ENCODE measurements around the gene ADAM15. TPM values are rescaled to one million over a fixed set of nuclear protein-coding genes. Genes with fewer than 3 reads are reported as not detected.

ADAM15 gene
- total RNA-seq, 4 donors from 2014 or later = 58.6 to 270 (median 153) TPM

DNA sequence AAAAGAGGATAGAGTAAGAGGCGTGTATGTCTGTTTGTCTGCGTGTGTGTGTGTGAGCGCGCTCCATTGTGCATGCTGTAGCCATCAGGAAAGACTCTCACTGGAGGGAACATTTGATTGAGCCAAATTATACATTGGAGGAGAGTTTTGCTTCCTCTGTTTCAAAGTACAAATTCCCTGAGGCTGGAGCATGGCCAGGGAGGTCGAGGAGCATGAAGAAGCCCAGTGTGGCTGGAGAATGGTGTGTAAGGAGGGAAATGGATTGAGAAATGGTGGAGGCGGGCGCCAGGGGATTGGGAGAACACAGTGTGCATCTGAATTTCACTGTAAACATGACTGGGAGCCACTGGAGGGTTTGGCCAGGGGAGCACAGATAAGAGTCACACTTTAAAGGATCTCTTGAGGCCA, 54.5 kb downstream of the ADAM15 start:
- H3K27ac ChIP-seq = no peak overlapping the region
- no peak for DNase-seq
- H3K4me3 ChIP-seq = no peak overlapping the region
- H3K4me1 ChIP-seq = no peaks in the 10 kb centered on the region
- no peaks in the 10 kb centered on the region for H3K27me3 ChIP-seq
- no peaks in the 10 kb centered on the region for H3K9me3 ChIP-seq
- intact Hi-C loops (cut with DNase I; ENCODE audit: low total_unique reads) = no loop called here
- no peaks in the 10 kb centered on the region for H3K36me3 ChIP-seq
- TF ChIP-seq CTCF (IDR thresholded peaks at IDR 0.05) (no peak), POLR2A (IDR thresholded peaks at IDR 0.05) (no peak)

DNA sequence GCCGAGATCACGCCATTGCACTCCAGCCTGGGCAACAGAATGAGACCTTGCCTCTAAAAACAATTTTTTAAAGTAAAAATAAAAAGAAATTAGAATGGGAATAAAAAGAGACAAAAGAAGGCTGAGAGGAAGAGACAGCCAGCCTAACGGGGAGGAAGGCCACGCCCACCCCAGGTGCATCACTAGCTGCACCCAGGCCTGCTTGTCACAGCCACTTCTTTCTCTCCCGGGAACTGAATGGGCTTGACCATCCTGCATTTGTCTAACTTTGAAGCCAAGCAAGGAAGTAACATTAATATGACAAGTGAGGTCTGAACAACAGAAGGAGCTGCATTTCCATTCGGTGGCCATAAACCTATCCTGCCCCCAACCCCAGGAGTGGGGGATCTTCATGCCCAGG, 55.7 kb downstream of the ADAM15 start:
- no peaks in the 10 kb centered on the region for H3K9me3 ChIP-seq
- H3K4me1 ChIP-seq = no peaks in the 10 kb centered on the region
- no peak overlapping the region for H3K27ac ChIP-seq
- no peak for DNase-seq
- TF ChIP-seq CTCF (IDR thresholded peaks at IDR 0.05) (no peak), POLR2A (IDR thresholded peaks at IDR 0.05) (no peak)
- intact Hi-C loops (cut with DNase I; ENCODE audit: low total_unique reads) = no loop called here
- no peaks in the 10 kb centered on the region for H3K27me3 ChIP-seq
- H3K4me3 ChIP-seq = no peak overlapping the region
- H3K36me3 ChIP-seq = no peaks in the 10 kb centered on the region

DNA sequence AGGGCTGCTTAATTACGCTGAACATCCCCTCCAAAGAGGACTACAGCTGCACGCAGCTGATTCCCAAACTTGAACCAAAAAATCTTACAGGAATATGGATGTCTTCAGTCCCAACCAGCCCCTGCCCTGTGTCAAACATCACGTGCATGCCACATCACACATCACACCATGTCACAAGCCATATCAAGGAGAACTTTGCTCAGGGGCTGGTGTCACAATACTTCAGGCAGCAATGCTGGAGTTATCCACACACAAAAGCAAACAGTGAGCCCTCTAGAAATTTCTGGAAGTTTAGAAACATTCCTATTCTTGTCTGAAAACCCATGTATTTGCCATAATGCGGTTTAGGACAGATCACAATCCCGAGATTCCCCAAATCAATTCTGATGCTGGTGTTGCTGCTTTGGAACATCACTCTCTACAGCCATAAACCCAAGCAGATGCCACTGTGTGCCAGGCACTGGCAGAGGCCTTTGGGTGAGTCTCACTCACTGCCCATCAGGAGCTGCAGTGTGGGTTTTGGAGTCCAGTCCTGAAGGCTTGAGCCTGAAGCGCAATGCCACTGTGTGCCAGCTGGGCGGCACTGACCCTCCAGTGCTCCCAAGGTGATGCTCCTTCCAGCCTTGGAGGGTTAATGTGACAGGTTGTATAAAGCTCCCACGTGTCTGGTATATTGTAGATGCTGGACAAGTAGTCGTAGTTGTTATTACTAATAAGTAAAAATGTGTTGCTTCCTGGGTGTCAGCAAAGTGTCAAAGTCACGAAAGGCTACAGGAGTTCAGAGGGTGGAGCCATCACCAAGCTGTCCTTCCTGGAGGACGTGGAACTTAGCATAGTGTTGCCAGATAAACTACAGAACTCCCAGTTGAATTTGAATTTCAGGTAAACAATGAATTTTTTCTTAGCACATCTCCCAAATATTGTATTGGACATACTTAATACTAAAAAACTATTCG, 56.5 kb downstream of the ADAM15 start:
- no peaks in the 10 kb centered on the region for H3K9me3 ChIP-seq
- H3K36me3 ChIP-seq = no peaks in the 10 kb centered on the region
- H3K27ac ChIP-seq = no peak overlapping the region
- no peak for DNase-seq
- H3K27me3 ChIP-seq = no peaks in the 10 kb centered on the region
- TF ChIP-seq CTCF (IDR thresholded peaks at IDR 0.05) (no peak), POLR2A (IDR thresholded peaks at IDR 0.05) (no peak)
- no peaks in the 10 kb centered on the region for H3K4me1 ChIP-seq
- H3K4me3 ChIP-seq = no peak overlapping the region
- intact Hi-C loops (cut with DNase I; ENCODE audit: low total_unique reads) = no loop called here

GRCh38 chr1:155108296-155108695, 57.2 kb downstream of the ADAM15 start:
- Histone ChIP-seq H3K4me3 (no peak overlapping the region), H3K36me3 (no peaks in the 10 kb centered on the region), H3K9me3 (no peaks in the 10 kb centered on the region), H3K4me1 (no peaks in the 10 kb centered on the region), H3K27ac (no peak overlapping the region), H3K27me3 (no peaks in the 10 kb centered on the region)
- TF ChIP-seq CTCF (IDR thresholded peaks at IDR 0.05) (no peak), POLR2A (IDR thresholded peaks at IDR 0.05) (no peak)
- DNase-seq = no peak
- intact Hi-C loops (cut with DNase I; ENCODE audit: low total_unique reads) = no loop called here

DNA sequence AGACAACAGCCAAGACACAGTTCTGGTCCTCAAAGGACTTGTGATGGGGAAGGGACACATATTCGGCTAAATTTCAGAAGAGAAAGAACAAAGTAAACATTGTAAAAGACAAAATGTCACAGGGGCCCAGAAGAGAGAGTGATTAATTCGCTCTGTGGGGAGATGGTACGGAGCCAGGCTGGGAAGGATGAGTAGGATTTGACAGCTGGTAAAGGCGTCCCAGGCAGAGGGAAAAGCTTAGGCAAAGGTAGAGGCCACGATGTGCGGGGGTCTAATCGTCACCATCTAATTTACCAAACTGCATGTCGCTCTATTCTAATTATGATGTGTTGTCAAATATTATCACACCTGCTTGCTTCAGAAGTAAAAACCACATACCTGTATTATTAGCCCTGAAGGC, 59.3 kb downstream of the ADAM15 start:
- Histone ChIP-seq H3K36me3 (no peaks in the 10 kb centered on the region), H3K27me3 (no peaks in the 10 kb centered on the region), H3K4me1 (no peaks in the 10 kb centered on the region), H3K9me3 (no peaks in the 10 kb centered on the region), H3K27ac (no peak overlapping the region), H3K4me3 (no peak overlapping the region)
- intact Hi-C loops (cut with DNase I; ENCODE audit: low total_unique reads) = no loop called here
- no peak for DNase-seq
- TF ChIP-seq POLR2A (IDR thresholded peaks at IDR 0.05) (no peak), CTCF (IDR thresholded peaks at IDR 0.05) (no peak)

All from uterus (tissue), 4 donors.